ENCODE results near the gene MAF. TPM values are rescaled to one million over a fixed set of nuclear protein-coding genes. Genes with fewer than 3 reads are reported as not detected.

Gene MAF
- total RNA-seq, 4 donors from 2014 or later, result 24.8 to 52.0 (median 33.6) TPM

- Histone ChIP-seq H3K9me3 (no peaks in the 10 kb centered on the region), H3K36me3 (no peaks in the 10 kb centered on the region), H3K27me3 (no peaks in the 10 kb centered on the region), H3K27ac (no peak overlapping the region), H3K4me1 (peaks cover 0 to 10% (median 0%) of the 10 kb centered on the region in 3 donors), H3K4me3 (peak overlapping the region in 1 of 2 donors; percentile 13)
- TF ChIP-seq EP300 (IDR thresholded peaks at IDR 0.05), result no peak
- TF ChIP-seq POLR2AphosphoS5 (IDR thresholded peaks at IDR 0.05), result no peak
- TF ChIP-seq POLR2A (IDR thresholded peaks at IDR 0.05), result no peak
- no peak for TF ChIP-seq CTCF (IDR thresholded peaks at IDR 0.05)
- 38 to 44% methylated on average over 5 to 8 of the region's 8 CpGs for WGBS, 2 donors (ENCODE audit: low coverage in 1 of 2)
- no peak for ATAC-seq
Observed at GRCh38 chr16:79571065-79571902, 29.3 kb downstream of the MAF start.

DNA sequence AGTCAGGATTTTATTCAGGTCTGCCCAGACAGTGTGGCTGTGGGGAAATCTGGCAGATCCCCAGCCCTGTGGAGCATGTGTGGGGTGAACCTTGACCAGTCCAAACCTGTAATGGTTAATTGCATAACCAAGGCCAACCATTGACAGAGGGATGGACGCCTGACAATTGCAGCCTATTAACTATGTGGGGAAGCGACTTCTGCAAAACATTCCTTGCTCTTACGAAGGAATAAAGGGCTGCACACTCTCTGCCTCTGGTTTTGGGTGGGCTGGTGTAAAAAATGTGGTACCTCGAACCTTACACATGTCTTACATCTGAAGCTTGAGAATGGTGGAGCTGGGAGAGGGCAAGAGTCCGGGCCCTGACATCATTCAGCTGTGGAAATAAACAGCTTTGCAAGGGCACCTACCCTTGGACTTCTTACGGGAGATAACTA lies 35.8 kb downstream of the MAF start:
- no peak overlapping the region for H3K4me3 ChIP-seq
- no peak for ATAC-seq
- no peaks in the 10 kb centered on the region for H3K9me3 ChIP-seq
- H3K4me1 ChIP-seq, result no peaks in the 10 kb centered on the region
- H3K27me3 ChIP-seq, result no peaks in the 10 kb centered on the region
- no peak overlapping the region for H3K27ac ChIP-seq
- TF ChIP-seq CTCF (IDR thresholded peaks at IDR 0.05), result no peak
- no peak for TF ChIP-seq POLR2A (IDR thresholded peaks at IDR 0.05)
- no peak for TF ChIP-seq POLR2AphosphoS5 (IDR thresholded peaks at IDR 0.05)
- no peak for TF ChIP-seq EP300 (IDR thresholded peaks at IDR 0.05)
- H3K36me3 ChIP-seq, result no peaks in the 10 kb centered on the region
- 86 to 100% methylated on average over 1 to 5 of the region's 6 CpGs for WGBS, 2 donors (ENCODE audit: low coverage in 1 of 2)

DNA sequence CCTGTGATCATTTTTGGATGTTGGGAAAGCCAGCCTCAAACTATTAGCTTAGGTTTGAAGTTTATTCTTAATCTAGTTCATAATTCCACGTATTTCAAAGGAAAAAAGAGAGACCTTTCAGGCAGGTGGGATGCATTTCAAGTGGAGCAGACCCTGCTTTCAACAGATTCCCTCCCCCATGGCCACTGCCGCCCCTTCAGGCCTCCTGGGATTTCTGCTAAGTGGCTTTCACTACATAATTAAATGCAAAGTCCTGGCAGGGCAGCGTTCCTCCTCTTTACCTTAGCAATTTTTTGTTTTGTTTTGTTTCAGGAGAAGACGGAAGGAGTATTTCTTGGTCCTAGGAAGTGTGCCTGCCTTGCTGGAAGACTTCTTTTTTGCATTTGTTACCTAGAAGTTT lies 36.6 kb downstream of the MAF start:
- TF ChIP-seq POLR2A (IDR thresholded peaks at IDR 0.05) (no peak), CTCF (IDR thresholded peaks at IDR 0.05) (no peak), POLR2AphosphoS5 (IDR thresholded peaks at IDR 0.05) (no peak), EP300 (IDR thresholded peaks at IDR 0.05) (no peak)
- H3K36me3 ChIP-seq, result no peaks in the 10 kb centered on the region
- no peaks in the 10 kb centered on the region for H3K9me3 ChIP-seq
- no peak overlapping the region for H3K4me3 ChIP-seq
- no peaks in the 10 kb centered on the region for H3K4me1 ChIP-seq
- no peak overlapping the region for H3K27ac ChIP-seq
- ATAC-seq, result no peak
- no peaks in the 10 kb centered on the region for H3K27me3 ChIP-seq
- 71 to 87% methylated on average over 1 to 3 of the region's 4 CpGs for WGBS, 2 donors (ENCODE audit: low coverage in 1 of 2)

GRCh38 chr16:79562166-79562823 lies 38.2 kb downstream of the MAF start:
- Histone ChIP-seq H3K36me3 (no peaks in the 10 kb centered on the region), H3K27ac (no peak overlapping the region), H3K9me3 (no peaks in the 10 kb centered on the region), H3K4me1 (no peaks in the 10 kb centered on the region), H3K4me3 (no peak overlapping the region), H3K27me3 (no peaks in the 10 kb centered on the region)
- ATAC-seq, result no peak
- TF ChIP-seq POLR2A (IDR thresholded peaks at IDR 0.05) (no peak), POLR2AphosphoS5 (IDR thresholded peaks at IDR 0.05) (no peak), EP300 (IDR thresholded peaks at IDR 0.05) (no peak), CTCF (IDR thresholded peaks at IDR 0.05) (no peak)
- 81 to 86% methylated on average over 5 of the region's 5 CpGs for WGBS, 2 donors (ENCODE audit: low coverage in 1 of 2)

Data from gastroesophageal sphincter (tissue), 4 donors.